GM21825 (cell line): ENCODE results near the gene NFIB.

Experiments
- ATAC-seq: cut with Tn5 transposase; IDR thresholded peaks from one replicate; pipeline ENCODE4 v1.9.1; 2021; ENCODE audit warnings: mild to moderate bottlenecking, moderate library complexity; ENCODE audit not compliant: unreplicated experiment

NFIB gene

DNA sequence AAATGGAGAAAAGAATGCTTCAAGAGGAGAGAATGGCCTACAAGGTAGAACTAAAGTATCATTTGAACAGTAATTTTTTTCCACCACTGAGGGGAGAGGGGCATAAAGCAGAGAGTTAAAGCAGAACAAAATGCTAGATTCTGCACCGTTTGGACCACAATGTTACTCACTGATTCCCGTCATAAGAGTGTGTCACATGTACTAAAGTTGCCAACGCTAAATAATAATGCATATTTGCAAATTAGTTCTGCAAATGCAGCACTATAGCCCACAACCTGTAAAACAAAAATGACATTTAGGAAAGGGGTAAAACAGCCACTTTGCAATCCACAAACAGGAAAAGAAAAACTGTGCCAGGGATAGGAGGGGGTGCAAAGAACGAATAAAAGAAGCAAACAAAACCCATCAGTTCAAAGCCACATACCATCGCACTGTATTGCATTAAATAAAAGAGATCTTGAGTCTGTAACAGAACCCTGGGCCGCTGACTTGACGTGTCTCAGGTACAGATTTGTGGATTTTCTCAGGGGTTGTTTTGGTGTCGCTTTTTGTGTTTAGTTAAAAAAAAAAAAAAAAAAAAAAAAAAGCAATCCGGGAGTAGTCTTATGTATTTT lies 7.7 kb upstream of the NFIB start:
- ATAC-seq: no peak

DNA sequence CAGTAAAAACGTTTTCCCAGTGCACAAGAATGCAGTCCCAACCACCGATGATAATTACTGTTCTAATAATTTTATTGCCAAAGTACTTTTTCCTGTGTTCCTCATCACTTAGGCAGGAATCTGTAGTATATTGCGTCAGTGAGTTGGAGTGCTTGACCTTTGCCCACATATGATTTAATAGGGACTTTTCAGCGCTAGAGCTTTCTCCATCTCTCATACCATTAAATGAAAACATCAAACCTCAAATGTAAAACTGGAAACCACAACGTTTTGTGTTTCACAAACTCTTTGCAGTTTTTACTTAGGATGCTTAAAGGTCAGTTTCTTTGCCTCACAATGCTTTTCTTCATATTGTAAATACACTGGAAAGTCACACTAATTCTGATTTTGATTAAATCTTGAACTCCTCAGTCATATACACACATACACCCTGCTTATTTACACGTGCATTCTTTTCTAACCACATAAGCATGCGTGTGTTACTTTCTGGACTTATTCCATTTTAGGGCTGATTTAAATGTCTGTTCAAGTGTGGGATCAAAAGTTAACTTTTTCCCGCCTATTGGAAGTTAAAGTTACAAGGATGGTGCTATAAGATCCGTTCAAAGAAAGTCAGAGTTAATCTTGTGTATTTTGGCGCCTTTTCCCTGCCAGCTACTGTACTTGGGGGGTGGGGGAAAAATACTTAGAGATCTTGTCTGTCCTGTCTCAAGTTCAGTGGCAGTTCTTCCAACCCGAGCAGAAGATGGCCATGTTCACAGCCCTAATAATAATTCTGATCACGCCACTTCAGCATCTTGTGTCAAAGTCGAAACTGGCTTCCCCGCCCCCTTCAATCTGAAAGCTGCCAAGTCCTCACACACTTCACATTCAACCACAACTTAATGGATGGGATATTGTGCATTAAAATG lies 6.6 kb upstream of the NFIB start:
- ATAC-seq: no peak

DNA sequence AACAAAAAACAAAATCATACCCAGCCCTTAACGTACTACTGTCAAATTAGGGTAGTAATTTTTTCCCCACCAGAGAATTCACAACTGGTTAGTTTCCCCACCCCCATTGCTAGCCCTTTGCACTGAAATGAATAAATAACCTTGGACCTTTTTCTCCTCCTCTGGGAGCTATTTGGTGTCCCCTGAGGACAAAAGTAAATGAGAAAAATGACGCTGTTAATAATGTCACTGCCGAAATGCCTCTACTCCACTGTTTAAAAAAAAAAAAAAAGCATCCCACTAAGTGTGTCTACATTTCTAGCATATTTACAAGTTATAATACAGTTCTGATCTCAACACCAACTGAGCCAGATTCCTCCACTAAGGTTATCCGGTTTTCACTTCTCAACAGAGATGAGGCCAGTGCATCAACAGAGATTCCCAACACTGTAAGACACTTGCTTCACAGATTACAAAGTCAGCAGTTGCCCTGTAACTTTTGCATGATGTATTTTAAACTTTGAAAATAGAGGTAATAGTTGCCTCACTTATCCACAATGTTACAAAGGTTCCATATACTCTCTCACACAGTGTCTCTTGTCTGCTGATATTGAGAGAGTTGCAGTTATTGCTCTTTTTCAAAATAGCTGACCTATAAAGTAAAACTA lies 5.1 kb upstream of the NFIB start:
- ATAC-seq: no peak

DNA sequence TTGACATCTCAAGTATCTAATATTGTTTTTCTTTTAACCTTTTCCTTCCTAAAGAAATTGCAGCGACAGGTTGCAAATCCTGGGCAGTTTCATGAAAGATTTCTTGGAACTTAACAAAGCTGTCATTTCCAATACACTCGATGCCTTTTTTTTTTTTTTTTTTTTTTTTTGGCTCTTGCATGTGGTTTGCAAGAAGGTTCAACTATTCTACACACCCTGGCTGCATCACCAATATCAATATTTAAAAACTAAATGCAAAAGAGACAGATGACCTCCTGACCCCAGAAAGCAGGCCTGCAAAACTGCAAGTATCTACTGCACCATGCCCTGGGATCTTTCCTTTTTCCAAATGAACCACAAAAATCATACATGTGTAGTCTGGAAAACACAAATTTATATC lies 4.4 kb upstream of the NFIB start:
- no peak for ATAC-seq

DNA sequence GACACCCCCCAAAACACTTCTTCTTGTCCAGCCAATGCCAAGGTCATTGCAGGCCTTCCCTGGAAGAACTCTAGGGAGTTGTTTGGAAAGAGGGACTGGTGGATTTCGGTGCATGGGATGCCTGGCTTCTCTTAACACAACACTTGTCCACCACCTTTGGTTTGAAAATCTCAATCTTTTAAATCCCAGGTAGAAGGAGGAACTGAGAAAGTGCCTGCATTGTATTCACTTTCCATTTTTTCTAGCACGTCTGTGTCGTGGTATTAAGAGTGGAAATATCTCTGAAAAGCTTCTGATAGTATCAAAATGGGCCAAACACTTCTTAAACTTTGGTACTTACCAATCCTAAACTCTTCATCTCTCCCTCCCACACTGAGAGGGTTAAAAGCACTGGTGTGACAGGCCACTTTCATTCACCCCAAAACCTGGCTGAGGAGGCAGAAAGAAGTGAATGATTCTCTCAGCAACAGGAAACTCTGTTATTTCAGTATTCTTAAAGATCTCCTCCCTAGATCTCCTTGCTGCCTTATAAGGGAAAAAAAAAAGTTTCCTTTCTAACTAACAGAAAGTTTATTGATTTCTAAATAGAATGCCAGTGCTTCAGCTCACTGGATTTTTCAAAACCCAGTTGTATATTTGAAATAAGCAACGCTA lies 3.9 kb upstream of the NFIB start:
- ATAC-seq: no peak

- ATAC-seq: no peak
Observed at GRCh38 chr9:14316602-14317300, 2.8 kb upstream of the NFIB start.

DNA sequence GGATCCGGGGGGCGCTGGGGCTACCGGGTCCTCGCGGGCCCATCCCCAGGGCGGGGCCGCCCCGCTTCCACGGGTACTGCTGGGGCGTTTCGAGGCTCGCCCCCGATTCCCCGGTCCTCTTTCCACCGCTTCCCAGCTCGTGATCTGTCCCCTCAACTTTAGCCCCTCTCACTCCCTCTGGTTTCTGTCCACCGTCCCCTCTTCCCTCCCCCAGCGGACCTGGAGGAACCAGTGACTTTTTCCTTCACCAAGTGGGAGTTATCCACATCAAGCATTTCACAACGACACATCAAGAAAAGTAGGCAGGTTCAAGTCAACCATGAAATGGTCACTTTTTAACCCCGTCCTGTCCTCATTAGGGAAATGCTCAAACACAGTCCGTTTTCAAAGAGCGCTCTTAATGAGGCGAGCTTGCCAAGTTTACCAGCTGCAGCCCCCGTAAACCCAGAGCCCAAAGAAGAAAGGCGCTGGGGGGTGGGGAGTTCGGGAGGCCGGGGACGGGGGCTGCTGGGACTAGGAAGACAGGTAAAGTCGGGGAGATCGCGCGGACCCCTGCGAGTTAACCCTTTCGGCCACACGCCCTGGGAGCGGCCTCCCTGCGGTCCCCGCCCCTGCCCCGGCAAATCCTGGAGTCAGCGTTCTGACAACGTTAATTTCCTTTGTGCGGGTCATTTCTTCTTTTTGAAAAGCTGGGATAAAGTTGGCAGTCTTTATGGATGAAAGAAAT lies 2.1 kb upstream of the NFIB start:
- ATAC-seq: no peak

DNA sequence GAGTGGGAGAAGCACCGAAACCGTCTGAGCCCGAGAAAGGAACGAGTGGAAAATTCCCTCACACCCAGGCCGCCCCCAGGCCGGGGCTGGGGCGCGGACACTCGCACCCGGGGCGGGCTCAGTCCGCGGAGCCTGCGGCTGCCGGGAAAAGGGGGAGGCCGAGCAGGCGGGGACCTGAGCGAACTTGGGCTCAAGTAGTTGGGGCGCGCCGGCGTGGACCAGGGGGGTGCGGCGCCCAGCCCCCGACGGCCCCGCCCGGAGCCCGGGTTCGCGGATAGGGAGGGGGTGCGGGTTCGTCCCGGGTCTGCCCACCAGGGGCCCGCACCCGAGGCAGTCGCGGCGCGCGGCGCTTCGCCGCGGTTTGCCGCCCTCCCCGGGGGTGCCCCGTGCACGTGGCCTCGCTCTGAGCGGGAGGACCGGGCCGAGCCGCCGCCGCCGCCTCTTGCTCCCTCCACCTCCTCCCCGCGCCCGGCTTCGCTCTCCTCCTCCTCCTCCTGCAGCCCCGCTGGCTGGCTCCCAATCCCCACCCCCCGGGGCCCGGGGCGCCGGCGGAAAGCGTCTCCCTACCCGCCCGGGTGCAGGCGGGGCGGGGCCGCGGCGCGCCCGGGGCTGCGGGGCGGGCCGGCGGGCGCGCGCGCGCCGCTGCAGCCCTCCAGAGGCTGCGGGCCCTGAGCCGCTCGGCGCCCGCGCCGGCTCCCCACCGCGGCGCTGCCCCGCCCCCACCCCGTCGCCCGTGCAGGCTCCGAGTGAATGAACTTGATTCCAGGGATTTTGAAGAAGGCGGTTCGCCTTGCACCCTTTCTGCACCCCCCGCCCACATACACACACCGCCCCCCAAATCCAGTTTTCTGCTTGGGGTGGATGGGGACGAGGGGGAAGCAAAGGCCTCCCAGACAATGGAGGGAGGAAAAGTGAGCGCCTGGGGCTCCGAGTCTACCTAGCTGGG lies 1.3 kb upstream of the NFIB start:
- ATAC-seq: peak; percentile 36

GRCh38 chr9:14314424-14314928 lies 535 bp upstream of the NFIB start:
- no peak for ATAC-seq

DNA sequence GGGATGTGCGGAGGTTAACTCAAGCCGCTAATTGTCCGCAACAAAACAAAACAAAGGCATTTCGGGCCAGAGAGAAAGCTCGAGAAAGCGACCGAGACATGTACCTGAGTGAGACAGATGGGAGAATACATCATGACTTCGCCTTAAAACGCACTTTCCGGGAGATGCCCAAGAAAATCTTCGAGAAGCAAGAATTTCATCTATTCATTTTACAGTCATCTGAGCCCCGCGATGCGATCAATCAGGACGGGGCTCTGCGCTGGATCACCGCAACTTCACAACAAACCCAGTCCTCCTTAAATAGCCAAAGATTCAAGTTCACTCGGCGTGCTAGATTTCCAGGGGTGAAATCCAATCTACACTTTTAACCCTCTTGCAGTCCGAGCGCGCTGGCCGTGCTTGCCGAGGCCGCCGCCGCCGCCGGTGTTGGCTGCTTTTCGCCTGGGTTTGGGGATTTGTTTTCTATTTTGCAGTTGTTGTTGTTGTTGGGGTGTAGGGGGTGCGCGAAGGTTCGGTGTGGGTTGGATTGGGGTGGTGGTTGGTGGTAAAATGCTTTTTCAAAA lies 482 bp downstream of the NFIB start:
- no peak for ATAC-seq

DNA sequence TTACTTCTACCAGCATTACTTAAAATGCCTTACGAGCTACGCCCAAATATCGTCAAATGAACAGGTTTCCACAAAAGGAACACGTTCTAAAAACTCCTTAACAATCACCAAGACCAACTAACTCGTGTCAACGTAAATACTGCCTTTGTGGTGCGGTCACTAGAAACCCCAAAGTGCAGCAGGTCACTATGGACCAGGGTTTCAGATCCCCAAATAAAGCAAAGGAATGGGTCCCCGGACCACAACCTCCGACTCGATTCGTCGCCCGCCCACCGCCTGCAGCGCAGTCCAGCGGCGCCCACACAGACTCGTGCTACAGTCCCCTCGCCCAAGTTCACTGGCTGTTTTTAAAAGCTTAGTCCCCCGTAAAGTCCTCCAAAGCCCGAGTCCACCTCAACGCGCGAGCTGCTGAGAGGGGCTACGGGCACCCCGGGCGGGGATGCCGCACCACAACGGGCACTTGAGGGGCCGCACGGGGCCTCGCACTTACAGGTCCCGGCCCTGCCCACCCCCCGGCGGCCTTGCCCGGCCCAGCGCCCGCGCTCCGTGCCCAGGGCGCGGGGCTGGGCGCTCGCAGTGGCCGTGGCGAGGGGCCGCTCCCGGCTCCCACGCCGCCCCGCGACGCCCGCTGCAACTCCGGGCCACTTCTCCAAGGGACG lies 1.1 kb downstream of the NFIB start:
- no peak for ATAC-seq

DNA sequence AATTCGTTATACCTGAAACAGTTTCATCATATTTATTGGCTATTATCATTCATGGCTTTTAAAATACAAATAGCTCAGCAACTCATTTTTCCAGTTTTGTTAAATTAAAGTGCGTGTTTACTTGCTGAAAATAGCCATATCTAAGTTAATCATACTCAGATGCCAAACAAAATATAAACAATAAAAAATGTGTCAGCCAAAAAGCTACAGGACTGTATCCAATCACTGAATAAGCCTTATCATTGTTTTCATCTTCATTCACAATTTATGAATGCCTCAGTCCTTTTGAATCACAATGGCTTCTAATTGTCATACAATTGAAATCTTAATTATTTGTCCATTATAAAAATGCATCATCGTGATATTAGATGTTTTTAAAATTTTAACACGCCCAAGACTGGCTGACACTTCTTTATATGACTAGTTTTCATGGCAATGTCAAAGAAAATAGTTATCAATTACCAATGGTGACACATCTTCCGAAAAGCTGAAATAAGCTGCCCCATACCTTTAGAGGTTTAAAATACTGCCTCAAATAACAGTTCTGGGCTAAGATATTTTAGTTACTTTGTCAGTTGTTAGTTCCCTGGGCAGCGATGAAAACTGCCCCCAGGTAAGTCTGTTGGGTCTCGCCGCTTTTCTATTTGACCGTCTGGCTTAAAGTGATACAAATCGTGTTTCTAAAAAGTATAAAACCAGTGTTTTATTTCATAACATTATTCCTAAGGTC lies 1.8 kb downstream of the NFIB start:
- no peak for ATAC-seq

DNA sequence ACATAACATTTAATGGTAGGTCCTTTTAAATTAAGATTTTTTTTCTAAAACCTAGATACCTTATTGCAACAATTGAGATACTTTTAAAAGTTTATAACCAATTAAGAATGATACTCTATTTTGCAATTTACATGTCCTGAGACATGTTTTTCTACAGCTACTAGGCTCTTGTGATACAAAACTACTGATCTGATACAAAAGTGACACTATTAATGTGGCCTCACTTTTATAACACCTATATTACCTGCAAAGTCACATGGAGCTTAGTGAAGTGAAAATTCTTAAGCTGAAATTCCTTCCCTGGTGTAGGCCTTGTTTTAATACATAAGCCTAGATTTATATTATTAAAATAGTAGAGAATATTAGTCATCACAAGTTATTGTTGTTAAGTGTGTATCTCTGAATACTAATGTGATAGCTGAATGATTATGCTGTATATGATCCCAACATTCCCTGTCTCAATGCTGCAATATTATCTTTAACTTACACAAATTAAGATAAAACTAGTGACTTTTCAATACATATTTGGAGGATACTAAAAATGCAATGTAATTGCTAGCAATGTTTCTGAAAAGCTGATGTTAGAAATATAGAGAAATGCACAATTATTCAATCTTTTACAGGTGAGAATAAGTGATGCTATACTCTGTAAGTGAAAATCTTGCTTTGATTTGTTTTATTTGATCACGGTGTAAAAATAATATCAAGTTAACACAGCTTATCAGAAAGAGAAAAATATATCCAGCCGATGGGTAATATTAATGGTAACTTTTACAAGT lies 2.6 kb downstream of the NFIB start:
- no peak for ATAC-seq

GRCh38 chr9:14310311-14310710 lies 3.6 kb downstream of the NFIB start:
- no peak for ATAC-seq

DNA sequence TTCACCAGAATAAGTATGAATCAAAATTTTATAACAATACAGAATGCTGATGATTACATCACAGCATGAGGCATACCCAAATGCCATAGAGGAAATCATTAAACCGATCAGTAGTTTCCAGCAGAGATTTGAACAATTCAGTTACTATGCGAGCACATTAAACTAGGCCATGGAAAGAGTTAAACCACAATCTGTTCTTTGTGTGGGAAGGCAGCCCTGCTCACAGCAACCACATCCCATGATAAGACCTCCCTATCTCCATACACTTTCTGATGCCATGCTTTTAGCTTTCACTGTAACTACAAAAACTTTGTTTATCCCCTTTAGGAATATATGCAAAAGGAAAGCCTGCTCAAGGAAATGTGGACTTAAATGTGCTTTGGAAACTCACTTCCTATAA lies 4.5 kb downstream of the NFIB start:
- no peak for ATAC-seq

- no peak for ATAC-seq
Observed at GRCh38 chr9:14308853-14309145, 5.1 kb downstream of the NFIB start.
